SK-N-SH (cell line): Measurements from ENCODE around the gene CD276. TPM values are rescaled to one million over a fixed set of nuclear protein-coding genes. Genes with fewer than 3 reads are reported as not detected.
A peak's percentile ranks its signal among the peaks of the same experiment; 100 is the strongest.

Experiments
- CTCF ChIA-PET: fragments of 300-600, 350-600 bp; formaldehyde crosslinking; extraction: SDS; loops from one replicate; lab custom pipeline; 2021; lab: Yijun Ruan, JAX
- POLR2A ChIA-PET: fragments of 350-600 bp; sonication (Branson Sonifier 250); formaldehyde crosslinking; extraction: SDS; loops from one replicate; lab custom pipeline; 2020; ENCODE audit warnings: antibody characterized with exemption, inconsistent platforms; lab: Yijun Ruan, JAX
- DNase-seq: peaks from one replicate; pipeline ENCODE4 v3.0.0; 2012
- H2AFZ ChIP-seq: fragments of 200-600 bp; sonication (generic); 2 replicates; pipeline ENCODE4 v1.8.1; 2016; ENCODE audit warnings: antibody characterized with exemption, mild to moderate bottlenecking, low read depth
- H3F3A ChIP-seq: fragments of 200-600 bp; sonication (generic); replicated peaks from 2 replicates; pipeline ENCODE3; 2016; ENCODE audit warnings: antibody characterized with exemption, mild to moderate bottlenecking; ENCODE audit not compliant: insufficient read depth
- H3K27ac ChIP-seq, 2 experiments: fragments of 200-500 bp in 1 of 2; fragments of 200-600 bp in 1 of 2; sonication (Bioruptor generic) in 1 of 2; sonication (generic), shearing (Covaris generic) in 1 of 2; 2 replicates each; pipeline versions ENCODE4 v1.5.1 to v1.6.1; 2014 to 2016; ENCODE audit warnings: low read depth in 2 of 2, inconsistent platforms in 1 of 2, low read length in 1 of 2, mild to moderate bottlenecking in 1 of 2, mixed read lengths in 1 of 2
- H3K27me3 ChIP-seq: fragments of 200-600 bp; sonication (generic), shearing (Covaris generic); 2 replicates; pipeline ENCODE4 v1.6.1; 2016; ENCODE audit warnings: mixed run types; ENCODE audit not compliant: insufficient read depth
- H3K36me3 ChIP-seq, 2 experiments: fragments of 200-500 bp in 1 of 2; fragments of 200-600 bp in 1 of 2; sonication (Bioruptor generic) in 1 of 2; sonication (generic) in 1 of 2; replicated peaks in 1 of 2; 2 replicates each; pipeline versions ENCODE3 to v1.5.1; 2014 to 2016; ENCODE audit warnings: low read length in 1 of 2, mild to moderate bottlenecking in 1 of 2; ENCODE audit not compliant: insufficient read depth in 2 of 2, control insufficient read depth in 1 of 2
- H3K4me1 ChIP-seq, 2 experiments: fragments of 200-500 bp in 1 of 2; fragments of 200-600 bp in 1 of 2; sonication (Bioruptor generic) in 1 of 2; sonication (generic), shearing (Covaris generic) in 1 of 2; 2 replicates each; pipeline versions ENCODE4 v1.5.1 to v1.6.1; 2014 to 2016; ENCODE audit warnings: low read depth in 1 of 2, low read length in 1 of 2, mixed run types in 1 of 2; ENCODE audit not compliant: insufficient read depth in 2 of 2, control insufficient read depth in 1 of 2
- H3K4me2 ChIP-seq: fragments of 200-600 bp; sonication (generic), shearing (Covaris generic); 2 replicates; pipeline ENCODE4 v1.6.1; 2017; ENCODE audit warnings: mixed run types
- H3K4me3 ChIP-seq, 2 experiments: fragments of 200-500 bp in 1 of 2; fragments of 200-600 bp in 1 of 2; sonication (Bioruptor generic) in 1 of 2; sonication (generic), shearing (Covaris generic) in 1 of 2; 2 replicates each; pipeline versions ENCODE4 v1.5.1 to v1.8.1; 2014 to 2016; ENCODE audit warnings: low read depth in 2 of 2, inconsistent platforms in 1 of 2, low read length in 1 of 2, mild to moderate bottlenecking in 1 of 2, mixed read lengths in 1 of 2, moderate library complexity in 1 of 2
- H3K79me2 ChIP-seq: fragments of 200-600 bp; sonication (generic); 2 replicates; pipeline ENCODE4 v1.8.1; 2017; ENCODE audit warnings: mild to moderate bottlenecking; ENCODE audit not compliant: insufficient read depth
- H3K9ac ChIP-seq: fragments of 200-600 bp; sonication (generic); 2 replicates; pipeline ENCODE4 v1.6.1; 2017; ENCODE audit warnings: mixed run types
- H3K9me2 ChIP-seq: fragments of 200-600 bp; sonication (generic); 2 replicates; pipeline ENCODE4 v1.6.1; 2017; ENCODE audit warnings: mixed run types
- H3K9me3 ChIP-seq: fragments of 200-600 bp; sonication (generic); 2 replicates; pipeline ENCODE4 v1.6.1; 2017; ENCODE audit warnings: mixed run types, mild to moderate bottlenecking, moderate library complexity
- H4K20me1 ChIP-seq: fragments of 200-600 bp; sonication (generic); 2 replicates; pipeline ENCODE4 v1.6.1; 2017; ENCODE audit warnings: mild to moderate bottlenecking, mixed run types; ENCODE audit not compliant: insufficient read depth
- CHD2 ChIP-seq: fragments of 150-350 bp; IDR thresholded peaks from 2 replicates; pipeline ENCODE4 v1.6.1; 2018; ENCODE audit warnings: low read length; ENCODE audit not compliant: partially characterized antibody
- NFIC ChIP-seq: IDR thresholded peaks from 2 replicates; pipeline ENCODE4 v1.4.0; 2012; ENCODE audit warnings: borderline replicate concordance
- NRF1 ChIP-seq: IDR thresholded peaks from 2 replicates; pipeline ENCODE4 v1.6.1; 2012; ENCODE audit warnings: low read depth, mild to moderate bottlenecking, low read length
- RAD21 ChIP-seq: IDR thresholded peaks from 2 replicates; pipeline ENCODE4 v1.6.1; 2012; ENCODE audit warnings: mild to moderate bottlenecking, low read length
- REST ChIP-seq: IDR thresholded peaks from 2 replicates; pipeline ENCODE4 v1.6.1; 2012; ENCODE audit warnings: mild to moderate bottlenecking, low read depth, low read length, moderate library complexity
- SMC3 ChIP-seq: IDR thresholded peaks from 2 replicates; pipeline ENCODE4 v1.6.1; 2012; ENCODE audit warnings: low read depth, low read length, improper control_type of control experiment
- ZBTB33 ChIP-seq: IDR thresholded peaks from 2 replicates; pipeline ENCODE4 v1.4.0; 2012; ENCODE audit warnings: low read depth, borderline replicate concordance
- WGBS: methylation state at CpG from one replicate; pipeline ENCODE4 v1.1.6; 2017; ENCODE audit warnings: low lambda C conversion rate; 5-methylcytosine and 5-hydroxymethylcytosine counted together
- polyA plus RNA-seq, 3 experiments: library from polyadenylated mRNA; depleted of rRNA; stranded (reverse); fragments of >200 nt; gene quantifications; 2 replicates each; pipeline ENCODE4 v1.2.3, GENCODE V29; 2012
- TF ChIP-seq, protein P1 (sequence below): fragments of 200-600 bp; sonication (generic); IDR thresholded peaks from 2 replicates; pipeline ENCODE4 v1.6.1; 2017; ENCODE audit warnings: antibody characterized with exemption, mild to moderate bottlenecking, moderate library complexity

The CD276 gene
- polyA plus RNA-seq, 1 of the 3 experiments (the other 2 are of a cell fraction), result 86.2 TPM

GRCh38 chr15:73710321-73710720 lies 26.1 kb downstream of the CD276 start (continued):
- TF ChIP-seq REST, result no peak
- TF ChIP-seq NFIC, result no peak
- TF ChIP-seq NRF1, result no peak
- no peak for TF ChIP-seq CHD2

GRCh38 chr15:73711526-73711925 lies 27.3 kb downstream of the CD276 start:
- peaks cover 26 to 71% of the 10 kb centered on the region in 2 experiments for H3K36me3 ChIP-seq
- POLR2A ChIA-PET, result no interaction called here
- CTCF ChIA-PET, result interaction anchor here (0.9 to 5.3 kb wide), 13 partner anchors 12 to 438 kb away, joined by 3 to 41 read pairs (median 3); no protein-coding TSS in a partner anchor

GRCh38 chr15:73712107-73712506 lies 27.9 kb downstream of the CD276 start:
- no peak overlapping the region for H2AFZ ChIP-seq

More at GRCh38 chr15:73711526-73711925, 27.3 kb downstream of the CD276 start:
- Histone ChIP-seq H3K9me2 (no peaks in the 10 kb centered on the region), H4K20me1 (peaks cover 9% of the 10 kb centered on the region; the same call in 1 of the 2 replicates), H3K4me2 (no peak overlapping the region), H3K27ac (no peak overlapping the region), H3F3A (peaks cover 12% of the 10 kb centered on the region), H3K4me1 (peaks cover 0 to 2% of the 10 kb centered on the region in 2 experiments; a peak in 1 of 4 replicates), H3K9ac (no peak overlapping the region), H3K9me3 (no peaks in the 10 kb centered on the region), H3K79me2 (no peaks in the 10 kb centered on the region), H3K4me3 (no peak overlapping the region), H3K27me3 (no peaks in the 10 kb centered on the region), H2AFZ (no peak overlapping the region)
- WGBS, result 100% methylated on average over 4 of the region's 4 CpGs
- no peak for TF ChIP-seq NFIC
- no peak for DNase-seq

More at GRCh38 chr15:73712107-73712506, 27.9 kb downstream of the CD276 start:
- H4K20me1 ChIP-seq, result peaks cover 9% of the 10 kb centered on the region; the same call in 1 of the 2 replicates
- no peak overlapping the region for H3K4me2 ChIP-seq
- no peak for DNase-seq
- H3K79me2 ChIP-seq, result no peaks in the 10 kb centered on the region
- H3K4me1 ChIP-seq, result peaks cover 0 to 4% of the 10 kb centered on the region in 2 experiments; a peak in 1 of 4 replicates
- TF ChIP-seq ZBTB33 (no peak), RAD21 (peak; percentile 36; the same call in 1 of the 2 replicates), SMC3 (peak; percentile 3; the same call in 1 of the 2 replicates)
- TF ChIP-seq, protein P1, sequence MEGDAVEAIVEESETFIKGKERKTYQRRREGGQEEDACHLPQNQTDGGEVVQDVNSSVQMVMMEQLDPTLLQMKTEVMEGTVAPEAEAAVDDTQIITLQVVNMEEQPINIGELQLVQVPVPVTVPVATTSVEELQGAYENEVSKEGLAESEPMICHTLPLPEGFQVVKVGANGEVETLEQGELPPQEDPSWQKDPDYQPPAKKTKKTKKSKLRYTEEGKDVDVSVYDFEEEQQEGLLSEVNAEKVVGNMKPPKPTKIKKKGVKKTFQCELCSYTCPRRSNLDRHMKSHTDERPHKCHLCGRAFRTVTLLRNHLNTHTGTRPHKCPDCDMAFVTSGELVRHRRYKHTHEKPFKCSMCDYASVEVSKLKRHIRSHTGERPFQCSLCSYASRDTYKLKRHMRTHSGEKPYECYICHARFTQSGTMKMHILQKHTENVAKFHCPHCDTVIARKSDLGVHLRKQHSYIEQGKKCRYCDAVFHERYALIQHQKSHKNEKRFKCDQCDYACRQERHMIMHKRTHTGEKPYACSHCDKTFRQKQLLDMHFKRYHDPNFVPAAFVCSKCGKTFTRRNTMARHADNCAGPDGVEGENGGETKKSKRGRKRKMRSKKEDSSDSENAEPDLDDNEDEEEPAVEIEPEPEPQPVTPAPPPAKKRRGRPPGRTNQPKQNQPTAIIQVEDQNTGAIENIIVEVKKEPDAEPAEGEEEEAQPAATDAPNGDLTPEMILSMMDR, result peak; percentile 30; the same call in 1 of the 2 replicates
- H3K36me3 ChIP-seq, result peaks cover 24 to 65% of the 10 kb centered on the region in 2 experiments
- no peak overlapping the region for H3K4me3 ChIP-seq
- H3K9me2 ChIP-seq, result no peaks in the 10 kb centered on the region
- H3K9me3 ChIP-seq, result no peaks in the 10 kb centered on the region
- ChIA-PET CTCF (interaction anchor here (0.9 to 5.3 kb wide), 14 partner anchors 7 to 438 kb away, joined by 3 to 41 read pairs (median 4); no protein-coding TSS in a partner anchor), POLR2A (no interaction called here)
- no peak overlapping the region for H3K9ac ChIP-seq
- peaks cover 13% of the 10 kb centered on the region for H3F3A ChIP-seq
- no peaks in the 10 kb centered on the region for H3K27me3 ChIP-seq
- no peak overlapping the region for H3K27ac ChIP-seq
